ENCODE results near the gene C19orf25. TPM values are rescaled to one million over a fixed set of nuclear protein-coding genes. Genes with fewer than 3 reads are reported as not detected.

Gene C19orf25
- total RNA-seq, 1 experiment from 2014 or later: 35.0 TPM

- BruUV-seq (replicated peaks): no TSS peak
- H3K4me1 ChIP-seq (ENCODE audit: insufficient read depth, low read length, poor library complexity, severe bottlenecking): peaks cover 5% of the 10 kb centered on the region
- no peak overlapping the region for H3K27ac ChIP-seq (ENCODE audit: low read depth, low read length, poor library complexity, severe bottlenecking)
- intact Hi-C loops (cut with micrococcal nuclease; ENCODE audit: unreplicated experiment): no loop called here
- H3K9me3 ChIP-seq (ENCODE audit: low read depth, low read length, poor library complexity, severe bottlenecking): no peaks in the 10 kb centered on the region
- ChIA-PET POLR2A (ENCODE audit: low non-redundant PET) (no interaction called here), CTCF (interaction anchor here (0.7 kb wide), 1 partner anchor 18 kb away, joined by 3 read pairs; no protein-coding TSS in a partner anchor)
- H3K27me3 ChIP-seq (replicated peaks; ENCODE audit: insufficient read depth, low read depth, low read length, poor library complexity): no peaks in the 10 kb centered on the region
- TF ChIP-seq, protein P1, sequence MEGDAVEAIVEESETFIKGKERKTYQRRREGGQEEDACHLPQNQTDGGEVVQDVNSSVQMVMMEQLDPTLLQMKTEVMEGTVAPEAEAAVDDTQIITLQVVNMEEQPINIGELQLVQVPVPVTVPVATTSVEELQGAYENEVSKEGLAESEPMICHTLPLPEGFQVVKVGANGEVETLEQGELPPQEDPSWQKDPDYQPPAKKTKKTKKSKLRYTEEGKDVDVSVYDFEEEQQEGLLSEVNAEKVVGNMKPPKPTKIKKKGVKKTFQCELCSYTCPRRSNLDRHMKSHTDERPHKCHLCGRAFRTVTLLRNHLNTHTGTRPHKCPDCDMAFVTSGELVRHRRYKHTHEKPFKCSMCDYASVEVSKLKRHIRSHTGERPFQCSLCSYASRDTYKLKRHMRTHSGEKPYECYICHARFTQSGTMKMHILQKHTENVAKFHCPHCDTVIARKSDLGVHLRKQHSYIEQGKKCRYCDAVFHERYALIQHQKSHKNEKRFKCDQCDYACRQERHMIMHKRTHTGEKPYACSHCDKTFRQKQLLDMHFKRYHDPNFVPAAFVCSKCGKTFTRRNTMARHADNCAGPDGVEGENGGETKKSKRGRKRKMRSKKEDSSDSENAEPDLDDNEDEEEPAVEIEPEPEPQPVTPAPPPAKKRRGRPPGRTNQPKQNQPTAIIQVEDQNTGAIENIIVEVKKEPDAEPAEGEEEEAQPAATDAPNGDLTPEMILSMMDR (conservative IDR thresholded peaks at IDR 0.05; ENCODE audit: low read depth, low read length): no peak
- TF ChIP-seq EZH2 (IDR thresholded peaks at IDR 0.05; ENCODE audit: borderline replicate concordance, low read depth, low read length, poor library complexity, severe bottlenecking): no peak
- no peak for DNase-seq (ENCODE audit: low spot score)
- H3K36me3 ChIP-seq (ENCODE audit: insufficient read depth, low read length, poor library complexity, severe bottlenecking): peaks cover 53% of the 10 kb centered on the region
- H3K4me3 ChIP-seq (ENCODE audit: low read depth, low read length, poor library complexity, severe bottlenecking): no peak overlapping the region
These were observed 43.5 kb downstream of the C19orf25 start for GRCh38 chr19:1435378-1435989.

- H3K4me3 ChIP-seq (ENCODE audit: low read depth, low read length, poor library complexity, severe bottlenecking): no peak overlapping the region
- H3K36me3 ChIP-seq (ENCODE audit: insufficient read depth, low read length, poor library complexity, severe bottlenecking): peaks cover 53% of the 10 kb centered on the region
- CTCF ChIA-PET: no interaction called here
- intact Hi-C loops (cut with micrococcal nuclease; ENCODE audit: unreplicated experiment): no loop called here
- H3K9me3 ChIP-seq (ENCODE audit: low read depth, low read length, poor library complexity, severe bottlenecking): no peaks in the 10 kb centered on the region
- no peaks in the 10 kb centered on the region for H3K27me3 ChIP-seq (replicated peaks; ENCODE audit: insufficient read depth, low read depth, low read length, poor library complexity)
- POLR2A ChIA-PET (ENCODE audit: low non-redundant PET): no interaction called here
- no peaks in the 10 kb centered on the region for H3K4me1 ChIP-seq (ENCODE audit: insufficient read depth, low read length, poor library complexity, severe bottlenecking)
- no TSS peak for BruUV-seq (replicated peaks)
- TF ChIP-seq EZH2 (IDR thresholded peaks at IDR 0.05; ENCODE audit: borderline replicate concordance, low read depth, low read length, poor library complexity, severe bottlenecking): no peak
- TF ChIP-seq, protein P1 (conservative IDR thresholded peaks at IDR 0.05; ENCODE audit: low read depth, low read length): no peak
- no peak for DNase-seq (ENCODE audit: low spot score)
- H3K27ac ChIP-seq (ENCODE audit: low read depth, low read length, poor library complexity, severe bottlenecking): no peak overlapping the region
These were observed 44.4 kb downstream of the C19orf25 start for GRCh38 chr19:1434577-1435060.

GRCh38 chr19:1434040-1434366 is 45.0 kb downstream of the C19orf25 start:
- no peaks in the 10 kb centered on the region for H3K9me3 ChIP-seq (ENCODE audit: low read depth, low read length, poor library complexity, severe bottlenecking)
- H3K4me1 ChIP-seq (ENCODE audit: insufficient read depth, low read length, poor library complexity, severe bottlenecking): no peaks in the 10 kb centered on the region
- H3K27me3 ChIP-seq (replicated peaks; ENCODE audit: insufficient read depth, low read depth, low read length, poor library complexity): no peaks in the 10 kb centered on the region
- no peak overlapping the region for H3K27ac ChIP-seq (ENCODE audit: low read depth, low read length, poor library complexity, severe bottlenecking)
- ChIA-PET CTCF (no interaction called here), POLR2A (ENCODE audit: low non-redundant PET) (no interaction called here)
- peaks cover 54% of the 10 kb centered on the region for H3K36me3 ChIP-seq (ENCODE audit: insufficient read depth, low read length, poor library complexity, severe bottlenecking)
- no TSS peak for BruUV-seq (replicated peaks)
- intact Hi-C loops (cut with micrococcal nuclease; ENCODE audit: unreplicated experiment): no loop called here
- H3K4me3 ChIP-seq (ENCODE audit: low read depth, low read length, poor library complexity, severe bottlenecking): no peak overlapping the region
- TF ChIP-seq, protein P1 (conservative IDR thresholded peaks at IDR 0.05; ENCODE audit: low read depth, low read length): no peak
- no peak for TF ChIP-seq EZH2 (IDR thresholded peaks at IDR 0.05; ENCODE audit: borderline replicate concordance, low read depth, low read length, poor library complexity, severe bottlenecking)
- DNase-seq (ENCODE audit: low spot score): no peak
